Activated naive CD4-positive, alpha-beta T cell treated with anti-CD3 and anti-CD28 coated beads, Interleukin-2, amount 50 U/mL, for 24 hours (primary cell): ENCODE data around the gene ABL1.

ENCODE experiments used
- H3K27ac Mint-ChIP-seq: one replicate; pipeline ENCODE4 v1.8.0; 2021; ENCODE audit warnings: mild to moderate bottlenecking, mixed read lengths
- H3K27me3 Mint-ChIP-seq: one replicate; pipeline ENCODE4 v1.8.0; 2021; ENCODE audit warnings: mixed read lengths
- H3K36me3 Mint-ChIP-seq: one replicate; pipeline ENCODE4 v1.8.0; 2021; ENCODE audit warnings: mixed read lengths
- H3K4me1 Mint-ChIP-seq: one replicate; pipeline ENCODE4 v1.8.0; 2021; ENCODE audit warnings: mixed read lengths
- H3K4me3 Mint-ChIP-seq: one replicate; pipeline ENCODE4 v1.8.0; 2021; ENCODE audit warnings: mild to moderate bottlenecking, mixed read lengths
- H3K9me3 Mint-ChIP-seq: one replicate; pipeline ENCODE4 v1.8.0; 2021; ENCODE audit warnings: mixed read lengths

ABL1 gene

DNA sequence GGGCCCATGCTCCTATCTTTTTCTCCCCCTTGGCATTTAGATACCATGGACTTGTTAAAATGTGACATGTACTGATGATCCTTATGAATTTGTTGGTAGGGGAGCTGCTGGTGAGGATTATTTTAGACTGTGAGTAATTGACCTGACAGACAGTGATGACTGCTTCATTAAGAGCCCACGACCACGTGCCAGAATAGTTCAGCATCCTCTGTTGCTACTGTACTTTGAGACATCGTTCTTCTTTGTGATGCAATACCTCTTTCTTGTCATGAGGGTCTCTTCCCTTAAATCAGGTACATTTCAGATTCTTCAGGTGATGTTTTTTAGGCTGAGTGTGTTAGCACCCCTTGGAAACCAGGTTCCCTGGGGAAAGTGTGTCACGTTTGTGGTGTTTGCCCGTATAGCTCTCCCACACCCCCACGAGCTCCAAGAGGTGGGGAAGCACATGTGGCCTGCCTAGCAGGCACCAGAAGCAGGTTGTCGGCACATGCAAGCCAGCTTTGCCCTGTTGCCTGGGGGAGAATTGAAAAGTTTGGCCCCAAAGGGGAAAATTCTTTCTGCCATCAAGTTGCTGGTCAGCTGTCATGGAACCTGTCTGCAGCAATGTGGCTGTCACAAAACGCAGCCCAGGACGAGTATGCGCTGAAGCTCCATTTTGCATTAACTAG is 36.5 kb downstream of the ABL1 start:
- Mint-ChIP-seq H3K4me1 (peaks cover under 1% of the 10 kb centered on the region), H3K27ac (no peak overlapping the region), H3K36me3 (peaks cover 11% of the 10 kb centered on the region), H3K9me3 (no peaks in the 10 kb centered on the region), H3K4me3 (no peak overlapping the region), H3K27me3 (no peaks in the 10 kb centered on the region)

DNA sequence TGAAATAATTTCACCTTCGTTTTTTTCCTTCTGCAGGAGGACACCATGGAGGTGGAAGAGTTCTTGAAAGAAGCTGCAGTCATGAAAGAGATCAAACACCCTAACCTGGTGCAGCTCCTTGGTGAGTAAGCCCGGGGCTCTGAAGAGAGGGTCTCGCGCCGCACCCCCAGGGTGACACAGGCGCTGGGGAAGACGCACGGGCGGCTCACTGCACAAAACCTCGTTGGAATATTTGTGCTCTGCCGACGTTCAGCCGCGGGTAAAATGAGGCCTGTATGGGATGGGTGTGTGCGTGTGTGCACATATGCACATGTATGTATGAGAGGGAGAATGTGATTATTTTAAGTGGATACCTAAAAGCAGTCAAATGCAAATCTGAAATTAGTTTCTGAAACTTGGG is 37.0 kb downstream of the ABL1 start:
- no peaks in the 10 kb centered on the region for H3K4me1 Mint-ChIP-seq
- H3K36me3 Mint-ChIP-seq: peaks cover 11% of the 10 kb centered on the region
- no peak overlapping the region for H3K27ac Mint-ChIP-seq
- H3K27me3 Mint-ChIP-seq: no peaks in the 10 kb centered on the region
- H3K4me3 Mint-ChIP-seq: no peak overlapping the region
- no peaks in the 10 kb centered on the region for H3K9me3 Mint-ChIP-seq

DNA sequence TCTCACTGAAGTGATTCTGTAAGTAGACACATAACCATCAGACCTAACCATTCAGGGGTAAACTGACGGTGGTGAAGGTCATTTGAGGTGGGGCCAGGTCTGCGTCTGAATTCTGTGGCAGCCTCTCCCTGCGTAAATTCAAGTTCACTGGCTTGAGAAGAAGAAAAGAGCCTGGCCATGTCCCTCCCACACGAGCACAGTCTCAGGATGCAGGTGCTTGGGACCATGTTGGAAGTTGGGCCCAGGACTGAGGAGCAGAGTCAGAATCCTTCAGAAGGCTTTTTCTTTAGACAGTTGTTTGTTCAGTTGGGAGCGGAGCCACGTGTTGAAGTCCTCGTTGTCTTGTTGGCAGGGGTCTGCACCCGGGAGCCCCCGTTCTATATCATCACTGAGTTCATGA is 37.5 kb downstream of the ABL1 start:
- H3K27ac Mint-ChIP-seq: no peak overlapping the region
- H3K4me1 Mint-ChIP-seq: no peaks in the 10 kb centered on the region
- peaks cover 11% of the 10 kb centered on the region for H3K36me3 Mint-ChIP-seq
- no peaks in the 10 kb centered on the region for H3K27me3 Mint-ChIP-seq
- no peaks in the 10 kb centered on the region for H3K9me3 Mint-ChIP-seq
- no peak overlapping the region for H3K4me3 Mint-ChIP-seq

DNA sequence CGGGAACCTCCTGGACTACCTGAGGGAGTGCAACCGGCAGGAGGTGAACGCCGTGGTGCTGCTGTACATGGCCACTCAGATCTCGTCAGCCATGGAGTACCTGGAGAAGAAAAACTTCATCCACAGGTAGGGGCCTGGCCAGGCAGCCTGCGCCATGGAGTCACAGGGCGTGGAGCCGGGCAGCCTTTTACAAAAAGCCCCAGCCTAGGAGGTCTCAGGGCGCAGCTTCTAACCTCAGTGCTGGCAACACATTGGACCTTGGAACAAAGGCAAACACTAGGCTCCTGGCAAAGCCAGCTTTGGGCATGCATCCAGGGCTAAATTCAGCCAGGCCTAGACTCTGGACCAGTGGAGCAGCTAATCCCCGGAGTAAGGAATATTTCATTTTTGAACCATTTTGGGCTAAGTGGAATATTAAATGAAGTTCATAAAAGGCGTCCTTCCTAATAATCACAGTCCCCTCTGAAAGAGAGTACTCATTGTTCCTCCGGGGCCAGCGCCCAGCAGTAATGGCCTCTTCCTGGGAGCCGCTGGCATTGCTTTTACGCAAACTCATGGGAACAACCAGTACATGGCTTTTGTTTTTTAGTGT is 38.0 kb downstream of the ABL1 start:
- Mint-ChIP-seq H3K27me3 (no peaks in the 10 kb centered on the region), H3K36me3 (peaks cover 11% of the 10 kb centered on the region), H3K27ac (no peak overlapping the region), H3K4me1 (no peaks in the 10 kb centered on the region), H3K9me3 (no peaks in the 10 kb centered on the region), H3K4me3 (no peak overlapping the region)

DNA sequence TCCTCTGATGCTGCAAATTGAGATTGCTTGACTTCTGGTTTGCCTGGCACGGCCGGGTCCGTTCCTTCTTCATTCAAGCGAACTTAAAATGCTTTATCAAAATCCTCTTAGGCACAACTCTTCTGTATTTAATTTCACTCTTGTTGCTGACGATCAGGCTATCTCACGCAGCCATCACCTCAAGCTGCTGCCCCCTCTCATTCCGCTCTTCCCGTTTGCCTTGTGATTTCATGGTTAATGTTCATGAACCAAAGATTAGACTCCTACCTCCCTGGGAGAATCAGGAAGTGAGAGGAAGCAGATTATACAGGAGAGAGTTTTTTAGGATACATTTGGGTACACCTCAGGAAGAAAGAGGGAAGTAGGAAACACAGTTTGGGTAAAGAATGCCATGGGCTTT is 38.9 kb downstream of the ABL1 start:
- Mint-ChIP-seq H3K27ac (no peak overlapping the region), H3K27me3 (no peaks in the 10 kb centered on the region), H3K36me3 (peaks cover 11% of the 10 kb centered on the region), H3K9me3 (no peaks in the 10 kb centered on the region), H3K4me3 (no peak overlapping the region), H3K4me1 (no peaks in the 10 kb centered on the region)

DNA sequence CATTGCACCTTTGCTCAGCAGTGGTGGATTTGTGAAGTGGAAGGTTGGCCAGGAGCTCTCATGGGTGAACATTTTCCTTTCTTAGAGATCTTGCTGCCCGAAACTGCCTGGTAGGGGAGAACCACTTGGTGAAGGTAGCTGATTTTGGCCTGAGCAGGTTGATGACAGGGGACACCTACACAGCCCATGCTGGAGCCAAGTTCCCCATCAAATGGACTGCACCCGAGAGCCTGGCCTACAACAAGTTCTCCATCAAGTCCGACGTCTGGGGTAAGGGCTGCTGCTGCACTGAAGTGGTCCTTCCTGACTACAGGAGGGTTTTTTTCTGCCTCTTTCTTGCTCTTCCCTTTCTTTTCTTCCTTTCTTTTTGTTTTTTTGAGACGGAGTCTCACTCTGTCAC is 39.7 kb downstream of the ABL1 start:
- H3K4me1 Mint-ChIP-seq: no peaks in the 10 kb centered on the region
- no peak overlapping the region for H3K27ac Mint-ChIP-seq
- H3K9me3 Mint-ChIP-seq: no peaks in the 10 kb centered on the region
- H3K4me3 Mint-ChIP-seq: no peak overlapping the region
- peaks cover 11% of the 10 kb centered on the region for H3K36me3 Mint-ChIP-seq
- no peaks in the 10 kb centered on the region for H3K27me3 Mint-ChIP-seq

DNA sequence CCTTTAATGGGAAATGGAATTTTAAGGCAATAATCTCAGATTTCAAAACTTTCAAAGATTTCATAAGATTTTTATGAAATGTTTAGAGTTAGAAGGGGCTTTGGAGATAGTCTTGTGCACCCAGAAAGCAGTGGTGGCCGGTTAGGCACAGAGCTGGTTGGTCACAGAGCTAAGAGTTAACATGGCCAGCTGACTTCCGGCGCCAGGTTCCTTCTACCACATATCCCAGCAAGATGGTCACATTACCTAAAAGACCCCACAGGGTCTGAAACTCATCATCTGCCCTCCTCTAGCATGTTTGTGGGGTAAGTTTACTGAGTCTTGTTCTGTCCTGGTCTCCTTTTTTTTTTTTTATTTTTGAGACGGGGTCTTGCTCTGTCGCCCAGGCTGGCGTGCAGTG is 42.2 kb downstream of the ABL1 start:
- Mint-ChIP-seq H3K4me1 (no peaks in the 10 kb centered on the region), H3K36me3 (peaks cover 8% of the 10 kb centered on the region), H3K27me3 (no peaks in the 10 kb centered on the region), H3K9me3 (no peaks in the 10 kb centered on the region), H3K27ac (no peak overlapping the region), H3K4me3 (no peak overlapping the region)

DNA sequence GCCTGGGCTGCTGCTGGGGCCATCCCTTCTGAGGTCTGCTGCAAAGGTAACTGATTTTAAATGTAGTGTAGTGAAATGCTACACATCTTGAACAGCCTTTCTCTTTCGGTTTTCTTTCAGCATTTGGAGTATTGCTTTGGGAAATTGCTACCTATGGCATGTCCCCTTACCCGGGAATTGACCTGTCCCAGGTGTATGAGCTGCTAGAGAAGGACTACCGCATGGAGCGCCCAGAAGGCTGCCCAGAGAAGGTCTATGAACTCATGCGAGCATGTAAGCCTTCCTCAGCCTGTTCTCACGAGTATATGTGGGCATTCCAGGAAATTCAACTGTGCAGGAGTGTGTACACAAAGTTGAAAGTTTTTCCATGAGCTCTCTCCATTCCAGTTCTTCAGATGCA is 43.2 kb downstream of the ABL1 start:
- Mint-ChIP-seq H3K27me3 (no peaks in the 10 kb centered on the region), H3K4me3 (no peak overlapping the region), H3K4me1 (no peaks in the 10 kb centered on the region), H3K9me3 (no peaks in the 10 kb centered on the region), H3K36me3 (peaks cover 8% of the 10 kb centered on the region), H3K27ac (no peak overlapping the region)

DNA sequence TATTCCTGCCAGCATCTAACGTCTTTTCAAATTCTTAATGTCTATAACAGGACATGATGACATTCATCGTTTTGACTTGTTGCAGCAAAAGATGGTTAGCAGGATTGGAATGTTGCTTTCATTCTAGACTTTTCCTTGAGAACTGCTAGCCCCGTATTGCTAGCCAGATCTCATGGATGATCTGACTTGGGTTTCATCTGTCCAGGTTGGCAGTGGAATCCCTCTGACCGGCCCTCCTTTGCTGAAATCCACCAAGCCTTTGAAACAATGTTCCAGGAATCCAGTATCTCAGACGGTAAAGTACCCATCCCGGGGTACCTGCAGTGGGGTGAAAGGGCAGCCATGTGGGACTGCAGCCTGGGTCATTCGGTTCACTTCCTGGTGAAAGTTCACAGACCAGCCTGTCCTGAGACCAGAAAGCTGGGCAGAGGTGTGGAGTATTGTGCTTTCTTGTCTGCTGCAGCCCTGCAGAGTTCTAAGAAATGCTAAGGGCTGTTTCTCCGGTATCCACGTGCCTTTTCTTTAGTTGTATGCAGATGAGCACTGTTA is 44.9 kb downstream of the ABL1 start:
- no peak overlapping the region for H3K4me3 Mint-ChIP-seq
- no peaks in the 10 kb centered on the region for H3K4me1 Mint-ChIP-seq
- peaks cover 6% of the 10 kb centered on the region for H3K36me3 Mint-ChIP-seq
- H3K27me3 Mint-ChIP-seq: no peaks in the 10 kb centered on the region
- H3K27ac Mint-ChIP-seq: no peak overlapping the region
- H3K9me3 Mint-ChIP-seq: no peaks in the 10 kb centered on the region

DNA sequence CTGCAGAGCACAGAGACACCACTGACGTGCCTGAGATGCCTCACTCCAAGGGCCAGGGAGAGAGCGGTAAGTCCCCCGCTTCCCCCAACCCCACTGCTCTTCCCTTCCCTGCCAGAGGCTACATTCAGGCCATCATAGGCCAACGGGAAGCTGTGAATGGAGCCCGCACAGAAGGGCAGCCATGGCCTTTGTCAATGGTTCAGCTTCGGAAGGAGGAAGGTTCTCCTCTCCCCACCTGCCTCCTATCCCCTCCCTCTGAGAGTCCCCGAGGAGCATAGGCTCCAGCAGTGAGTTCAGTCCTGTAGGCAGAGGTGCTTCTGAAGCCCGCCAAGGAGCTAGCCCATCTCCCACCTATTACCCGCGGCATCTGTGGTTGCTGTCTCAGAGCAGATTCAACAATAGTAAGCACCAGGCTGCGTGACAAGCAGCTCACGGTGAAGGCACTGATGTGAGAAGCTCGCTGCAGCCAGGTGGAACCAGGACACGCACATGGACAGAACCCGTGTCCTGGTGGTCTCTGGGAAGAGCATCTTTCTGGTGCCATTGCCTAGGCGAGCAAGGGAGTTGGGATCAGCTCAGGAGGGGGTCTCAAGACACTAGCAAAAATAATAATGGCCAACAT is 45.7 kb downstream of the ABL1 start:
- Mint-ChIP-seq H3K9me3 (no peaks in the 10 kb centered on the region), H3K4me3 (no peak overlapping the region), H3K36me3 (peaks cover 6% of the 10 kb centered on the region), H3K27ac (no peak overlapping the region), H3K27me3 (no peaks in the 10 kb centered on the region), H3K4me1 (no peaks in the 10 kb centered on the region)

DNA sequence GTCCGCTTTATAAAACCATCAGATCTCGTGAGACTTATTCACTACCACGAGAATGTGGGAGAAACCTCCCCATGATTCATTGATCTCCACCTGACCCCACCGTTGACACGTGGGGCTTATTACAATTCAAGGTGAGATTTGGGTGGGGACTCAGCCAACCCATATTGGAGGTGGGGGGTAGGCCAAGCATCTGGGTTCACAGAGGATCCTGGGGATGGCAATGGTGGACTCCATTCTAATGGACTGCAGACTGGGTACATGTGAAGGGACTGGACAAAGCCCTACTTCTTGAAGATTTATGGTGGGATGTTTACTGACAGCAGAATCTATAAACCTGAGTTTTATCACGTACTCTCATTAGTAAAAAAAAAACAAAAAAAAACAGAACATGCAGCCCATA is 46.5 kb downstream of the ABL1 start:
- peaks cover 8% of the 10 kb centered on the region for H3K36me3 Mint-ChIP-seq

DNA sequence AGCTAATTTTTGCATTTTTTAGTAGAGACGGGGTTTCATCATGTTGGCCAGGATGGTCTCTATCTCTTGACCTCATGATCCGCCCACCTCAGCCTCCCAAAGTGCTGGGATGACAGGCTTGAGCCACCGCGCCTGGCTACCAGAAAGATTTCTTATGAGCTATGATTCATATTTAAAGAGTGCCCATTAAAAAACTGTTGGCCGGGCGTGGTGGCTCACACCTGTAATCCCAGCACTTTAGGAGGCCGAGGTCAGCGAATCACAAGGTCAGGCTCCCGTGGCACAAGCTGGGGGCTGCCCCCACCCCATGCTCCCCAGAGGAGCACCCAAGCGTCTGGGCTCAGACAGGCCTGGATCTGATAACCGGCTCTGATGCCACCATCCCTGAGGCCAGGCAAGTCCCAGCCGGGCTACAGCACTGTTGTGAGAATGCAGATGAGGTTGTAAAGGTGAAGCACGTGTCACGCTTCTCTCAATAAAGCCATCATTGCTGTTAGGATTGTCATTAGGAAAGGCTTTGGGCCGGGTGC is 47.7 kb downstream of the ABL1 start:
- H3K4me3 Mint-ChIP-seq: no peak overlapping the region
- H3K27me3 Mint-ChIP-seq: no peaks in the 10 kb centered on the region
- H3K36me3 Mint-ChIP-seq: peaks cover 9% of the 10 kb centered on the region
- H3K4me1 Mint-ChIP-seq: no peaks in the 10 kb centered on the region
- H3K9me3 Mint-ChIP-seq: no peaks in the 10 kb centered on the region
- H3K27ac Mint-ChIP-seq: no peak overlapping the region

More for the DNA sequence above, 46.5 kb downstream of the ABL1 start:
- no peaks in the 10 kb centered on the region for H3K27me3 Mint-ChIP-seq
- no peak overlapping the region for H3K27ac Mint-ChIP-seq
- H3K4me3 Mint-ChIP-seq: no peak overlapping the region
- no peaks in the 10 kb centered on the region for H3K9me3 Mint-ChIP-seq
- no peaks in the 10 kb centered on the region for H3K4me1 Mint-ChIP-seq

DNA sequence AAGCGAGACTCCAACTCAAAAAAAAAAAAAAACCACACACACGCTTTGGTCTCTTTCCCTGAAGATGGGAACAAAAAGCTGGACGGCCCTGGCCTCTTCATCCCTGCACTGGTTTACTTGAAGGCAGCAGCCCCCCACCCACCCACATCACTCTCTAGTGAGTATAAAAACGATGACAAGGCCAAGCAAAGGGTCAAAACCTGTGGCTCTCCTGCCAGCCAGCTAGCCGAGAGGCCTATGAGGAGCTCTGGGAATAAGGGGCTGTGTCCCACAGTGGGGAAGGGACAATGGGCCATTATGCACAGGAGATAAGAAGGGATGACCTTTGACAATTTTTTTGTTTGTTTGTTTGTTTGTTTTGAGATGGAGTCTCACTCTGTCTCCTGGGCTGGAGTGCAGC is 48.4 kb downstream of the ABL1 start:
- Mint-ChIP-seq H3K27ac (no peak overlapping the region), H3K27me3 (no peaks in the 10 kb centered on the region), H3K4me1 (no peaks in the 10 kb centered on the region), H3K4me3 (no peak overlapping the region), H3K9me3 (no peaks in the 10 kb centered on the region), H3K36me3 (peaks cover 9% of the 10 kb centered on the region)

DNA sequence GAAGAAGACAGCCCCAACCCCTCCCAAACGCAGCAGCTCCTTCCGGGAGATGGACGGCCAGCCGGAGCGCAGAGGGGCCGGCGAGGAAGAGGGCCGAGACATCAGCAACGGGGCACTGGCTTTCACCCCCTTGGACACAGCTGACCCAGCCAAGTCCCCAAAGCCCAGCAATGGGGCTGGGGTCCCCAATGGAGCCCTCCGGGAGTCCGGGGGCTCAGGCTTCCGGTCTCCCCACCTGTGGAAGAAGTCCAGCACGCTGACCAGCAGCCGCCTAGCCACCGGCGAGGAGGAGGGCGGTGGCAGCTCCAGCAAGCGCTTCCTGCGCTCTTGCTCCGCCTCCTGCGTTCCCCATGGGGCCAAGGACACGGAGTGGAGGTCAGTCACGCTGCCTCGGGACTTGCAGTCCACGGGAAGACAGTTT is 49.1 kb downstream of the ABL1 start:
- peaks cover 9% of the 10 kb centered on the region for H3K36me3 Mint-ChIP-seq
- H3K9me3 Mint-ChIP-seq: no peaks in the 10 kb centered on the region
- H3K4me1 Mint-ChIP-seq: no peaks in the 10 kb centered on the region
- no peak overlapping the region for H3K27ac Mint-ChIP-seq
- no peak overlapping the region for H3K4me3 Mint-ChIP-seq
- H3K27me3 Mint-ChIP-seq: no peaks in the 10 kb centered on the region

DNA sequence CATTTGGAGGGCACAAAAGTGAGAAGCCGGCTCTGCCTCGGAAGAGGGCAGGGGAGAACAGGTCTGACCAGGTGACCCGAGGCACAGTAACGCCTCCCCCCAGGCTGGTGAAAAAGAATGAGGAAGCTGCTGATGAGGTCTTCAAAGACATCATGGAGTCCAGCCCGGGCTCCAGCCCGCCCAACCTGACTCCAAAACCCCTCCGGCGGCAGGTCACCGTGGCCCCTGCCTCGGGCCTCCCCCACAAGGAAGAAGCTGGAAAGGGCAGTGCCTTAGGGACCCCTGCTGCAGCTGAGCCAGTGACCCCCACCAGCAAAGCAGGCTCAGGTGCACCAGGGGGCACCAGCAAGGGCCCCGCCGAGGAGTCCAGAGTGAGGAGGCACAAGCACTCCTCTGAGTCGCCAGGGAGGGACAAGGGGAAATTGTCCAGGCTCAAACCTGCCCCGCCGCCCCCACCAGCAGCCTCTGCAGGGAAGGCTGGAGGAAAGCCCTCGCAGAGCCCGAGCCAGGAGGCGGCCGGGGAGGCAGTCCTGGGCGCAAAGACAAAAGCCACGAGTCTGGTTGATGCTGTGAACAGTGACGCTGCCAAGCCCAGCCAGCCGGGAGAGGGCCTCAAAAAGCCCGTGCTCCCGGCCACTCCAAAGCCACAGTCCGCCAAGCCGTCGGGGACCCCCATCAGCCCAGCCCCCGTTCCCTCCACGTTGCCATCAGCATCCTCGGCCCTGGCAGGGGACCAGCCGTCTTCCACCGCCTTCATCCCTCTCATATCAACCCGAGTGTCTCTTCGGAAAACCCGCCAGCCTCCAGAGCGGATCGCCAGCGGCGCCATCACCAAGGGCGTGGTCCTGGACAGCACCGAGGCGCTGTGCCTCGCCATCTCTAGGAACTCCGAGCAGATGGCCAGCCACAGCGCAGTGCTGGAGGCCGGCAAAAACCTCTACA is 49.8 kb downstream of the ABL1 start:
- no peaks in the 10 kb centered on the region for H3K9me3 Mint-ChIP-seq
- H3K4me1 Mint-ChIP-seq: no peaks in the 10 kb centered on the region
- H3K27ac Mint-ChIP-seq: peak overlapping the region; percentile 18
- no peak overlapping the region for H3K4me3 Mint-ChIP-seq
- H3K36me3 Mint-ChIP-seq: peaks cover 9% of the 10 kb centered on the region
- no peaks in the 10 kb centered on the region for H3K27me3 Mint-ChIP-seq
